G401.6 (cell line): Measurements from ENCODE around the gene PAF1.

Source experiments
- FAIRE-seq: peaks from 2 replicates; lab custom pipeline; 2012; peaks lifted over from hg19 to GRCh38; lab: Jason Lieb, UNC

PAF1 gene

DNA sequence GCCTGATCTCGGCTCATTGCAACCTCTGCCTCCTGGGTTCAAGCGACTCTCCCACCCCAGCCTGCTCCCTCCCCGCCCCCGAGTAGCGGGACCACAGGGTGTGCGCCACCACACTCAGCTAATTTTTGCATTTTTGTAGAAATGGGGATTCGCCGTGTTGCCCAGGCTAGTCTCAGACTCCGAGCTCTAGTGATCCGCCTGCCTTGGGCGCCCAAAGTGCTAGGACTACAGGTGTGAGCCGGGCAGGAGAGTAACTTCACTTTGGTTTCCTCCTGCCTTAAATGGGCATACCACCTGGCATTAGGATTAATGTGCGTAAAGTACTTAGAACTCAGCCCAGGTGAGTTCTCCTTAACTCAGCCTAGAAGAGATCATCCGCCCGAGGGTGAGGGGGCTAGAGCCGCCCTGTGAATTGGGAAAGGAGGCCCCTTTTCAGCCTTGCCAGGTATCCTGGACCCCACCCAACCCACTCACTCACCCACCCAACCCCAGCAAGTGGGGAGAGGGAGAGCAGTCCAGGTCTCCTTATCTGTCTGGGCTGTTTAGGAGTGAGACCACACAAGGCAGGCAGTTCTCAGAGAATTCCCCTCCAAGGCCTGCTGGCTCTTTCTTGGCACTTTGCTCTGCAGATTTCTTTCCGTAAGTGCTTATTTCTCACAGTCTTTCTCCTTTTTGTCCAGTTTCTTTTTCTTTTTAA lies 14.5 kb upstream of the PAF1 start:
- no peak for FAIRE-seq

DNA sequence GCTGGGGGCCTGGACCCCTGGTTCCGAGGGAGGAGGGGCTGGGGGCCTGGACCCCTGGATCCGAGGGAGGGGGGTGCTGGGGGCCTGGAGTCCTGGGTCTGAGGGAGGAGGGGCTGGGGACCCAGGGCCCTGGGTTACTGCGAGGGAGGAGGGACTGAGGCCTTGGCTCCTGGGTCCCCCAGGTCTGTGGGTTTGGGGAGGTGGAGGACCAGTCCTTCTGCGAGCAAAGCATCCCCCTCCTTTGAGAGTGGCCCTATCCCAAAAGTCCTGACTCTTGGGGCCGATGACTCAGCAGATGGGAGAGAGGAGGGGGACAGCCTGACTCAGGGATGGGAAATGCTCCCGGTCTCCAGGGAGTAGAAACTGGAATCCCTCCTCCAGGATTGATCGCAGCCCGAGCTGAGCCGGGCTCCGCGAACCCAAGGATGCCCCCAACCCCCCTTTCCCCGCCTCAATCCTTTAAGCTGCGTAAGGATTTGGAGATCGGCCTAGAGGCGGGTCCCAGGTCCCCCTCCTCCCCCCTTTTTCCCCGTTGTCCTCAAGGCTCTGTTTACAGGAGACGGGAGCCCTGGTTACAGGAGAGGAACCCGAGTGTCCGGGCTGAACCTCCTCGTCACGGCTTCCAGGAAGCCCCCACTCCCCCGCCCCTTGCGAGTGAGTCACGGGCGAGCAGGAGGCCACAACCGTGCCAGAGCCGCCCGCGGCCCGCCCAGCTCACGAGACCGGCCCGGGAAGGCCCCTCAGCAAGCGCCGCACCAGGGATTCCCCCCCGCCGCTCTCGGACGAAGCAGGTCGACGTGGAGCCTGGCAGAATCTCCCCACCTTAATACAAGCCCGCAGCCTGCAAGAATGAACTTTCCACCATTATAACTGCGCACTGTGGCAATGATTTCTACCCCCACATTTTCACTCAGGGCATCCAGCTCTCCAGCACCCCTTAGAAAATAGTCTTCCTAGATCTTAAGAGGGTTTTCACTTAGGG lies 12.7 kb upstream of the PAF1 start:
- peak; percentile 81 for FAIRE-seq

DNA sequence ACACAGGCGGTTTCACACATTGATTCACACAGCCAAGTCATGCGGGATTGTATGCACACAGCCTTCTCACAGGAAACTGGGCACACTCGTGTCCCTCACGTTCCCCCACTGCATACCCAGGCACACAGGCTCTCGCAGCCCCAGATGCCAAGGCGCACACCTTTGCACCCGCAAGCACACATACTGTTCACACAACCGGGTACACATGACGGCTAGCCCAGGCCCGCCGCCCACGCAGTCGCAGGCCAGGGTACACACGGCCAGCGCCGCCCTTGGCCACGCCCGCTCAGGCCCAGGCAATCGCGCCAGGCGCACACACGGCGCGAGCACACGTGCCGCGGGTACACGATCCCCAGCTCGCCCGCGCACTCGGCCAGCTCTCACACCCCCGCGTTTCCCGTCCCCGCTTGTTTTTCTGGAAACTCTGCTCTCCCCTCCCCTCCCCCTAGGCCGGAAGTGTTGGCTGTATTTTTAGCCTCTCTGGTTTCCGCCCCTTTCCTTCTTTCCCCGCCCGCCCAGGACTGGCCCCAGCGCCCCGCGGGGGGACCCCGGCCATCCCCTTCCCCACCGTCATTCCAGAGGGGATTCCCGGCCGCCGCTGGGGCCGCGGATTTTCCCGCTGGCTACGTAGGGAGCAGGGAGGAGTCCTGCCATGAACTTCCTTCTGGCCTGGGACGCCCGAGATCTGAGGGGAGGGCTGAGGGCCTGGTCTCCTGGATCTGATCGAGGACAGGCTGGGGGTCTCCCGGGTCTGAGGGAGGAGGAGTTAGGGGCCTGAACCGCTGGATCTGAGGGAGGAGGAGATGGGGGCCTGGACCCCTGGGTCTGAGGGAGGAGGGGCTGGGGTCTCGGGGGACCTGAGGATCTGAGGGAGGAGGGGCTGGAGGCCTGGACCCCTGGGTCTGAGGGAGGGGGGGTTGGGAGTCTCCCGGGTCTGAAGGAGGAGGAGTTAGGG lies 11.7 kb upstream of the PAF1 start:
- no peak for FAIRE-seq

DNA sequence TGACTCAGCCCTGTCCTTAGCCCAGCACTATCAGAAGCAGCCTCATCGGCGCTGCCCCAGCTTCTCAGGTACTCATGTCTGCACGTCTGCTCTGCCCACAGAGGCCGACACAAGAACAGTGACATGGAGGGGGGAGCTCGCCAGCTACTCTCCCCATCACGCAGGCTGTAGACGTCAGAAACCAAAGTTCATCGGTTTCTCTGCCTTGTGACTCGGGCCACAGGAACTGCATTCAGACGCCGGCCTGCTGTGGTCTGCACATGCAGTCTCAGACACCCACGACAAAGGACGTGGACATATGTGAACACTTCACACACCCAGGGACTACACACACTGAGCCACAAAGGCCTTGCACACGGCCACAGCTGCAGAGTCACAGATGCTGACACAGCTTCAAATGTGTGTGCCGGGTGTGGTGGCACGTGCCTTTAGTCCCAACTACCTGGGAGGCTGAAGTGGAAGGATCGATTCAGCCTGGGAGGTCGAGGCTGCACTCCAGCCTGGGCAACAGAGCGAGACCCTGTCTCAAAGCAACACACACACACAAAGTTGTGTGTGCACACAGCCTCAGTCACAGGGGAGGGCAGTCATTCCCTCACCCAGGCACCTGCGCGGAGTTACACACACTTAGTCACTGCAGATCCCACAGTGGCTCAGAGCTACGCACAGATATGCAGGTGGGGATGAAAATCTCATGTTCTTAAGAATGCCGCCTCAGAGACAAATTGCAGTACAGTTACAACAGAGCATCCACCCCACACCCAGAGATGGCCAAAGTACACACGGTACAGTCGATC lies 10.8 kb upstream of the PAF1 start:
- no peak for FAIRE-seq

DNA sequence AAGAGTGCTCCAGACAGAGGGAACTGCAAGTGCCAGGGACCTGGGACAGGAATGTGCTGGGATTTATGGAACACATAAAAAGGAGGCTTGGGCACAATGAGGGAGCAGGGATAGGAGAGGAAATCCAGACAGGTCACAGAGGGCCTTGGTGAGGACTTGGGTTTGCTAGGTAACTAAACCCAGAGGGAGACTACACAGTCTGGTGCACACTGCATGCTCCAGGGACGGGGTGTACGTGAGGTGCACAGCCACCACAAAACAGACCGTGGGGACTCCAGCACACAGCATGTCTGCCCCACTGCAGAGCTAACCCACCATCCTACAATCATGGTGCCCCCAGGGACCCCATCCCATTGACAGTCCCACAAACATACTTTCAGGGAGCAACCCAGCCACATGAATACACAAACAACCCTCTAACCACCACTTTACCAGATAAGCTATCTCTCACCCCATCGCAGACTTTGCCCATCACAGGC lies 10.2 kb upstream of the PAF1 start:
- FAIRE-seq: no peak

DNA sequence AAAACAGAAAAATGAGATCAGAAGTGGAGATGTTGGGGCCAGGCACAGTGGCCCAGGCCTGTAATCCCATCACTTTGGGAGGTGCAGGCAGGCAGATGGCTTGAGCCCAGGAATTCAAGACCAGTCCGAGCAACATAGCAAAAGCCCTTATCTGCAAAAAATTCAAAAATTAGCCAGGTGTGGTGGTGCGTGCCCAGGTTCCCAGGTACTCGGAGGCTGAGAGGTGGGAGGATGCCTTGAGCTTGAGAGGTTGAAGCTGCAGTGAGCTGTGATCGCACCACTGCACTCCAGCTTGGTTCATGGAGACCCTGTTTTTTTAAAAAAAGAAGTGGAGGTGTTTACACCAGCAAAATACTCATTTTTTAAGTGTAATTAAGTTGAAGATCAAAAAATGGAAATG lies 9.2 kb upstream of the PAF1 start:
- no peak for FAIRE-seq

DNA sequence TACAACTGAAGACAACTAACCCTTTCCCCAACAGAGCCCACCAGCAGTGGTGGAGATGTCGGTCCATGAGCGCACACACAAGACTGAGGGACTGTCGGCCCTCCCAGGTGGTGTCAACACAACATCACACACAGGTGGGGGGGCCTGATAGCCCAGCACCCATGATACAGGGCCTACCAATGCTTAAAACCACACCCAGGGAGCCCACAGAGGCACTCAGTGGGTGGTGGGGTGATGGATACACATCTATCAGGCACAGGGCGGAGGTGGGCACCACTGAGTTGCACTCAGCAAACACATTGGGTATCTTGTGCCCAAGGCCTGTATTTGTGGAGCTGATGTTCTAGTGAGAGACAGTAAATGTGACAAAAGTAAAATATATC lies 8.8 kb upstream of the PAF1 start:
- no peak for FAIRE-seq

DNA sequence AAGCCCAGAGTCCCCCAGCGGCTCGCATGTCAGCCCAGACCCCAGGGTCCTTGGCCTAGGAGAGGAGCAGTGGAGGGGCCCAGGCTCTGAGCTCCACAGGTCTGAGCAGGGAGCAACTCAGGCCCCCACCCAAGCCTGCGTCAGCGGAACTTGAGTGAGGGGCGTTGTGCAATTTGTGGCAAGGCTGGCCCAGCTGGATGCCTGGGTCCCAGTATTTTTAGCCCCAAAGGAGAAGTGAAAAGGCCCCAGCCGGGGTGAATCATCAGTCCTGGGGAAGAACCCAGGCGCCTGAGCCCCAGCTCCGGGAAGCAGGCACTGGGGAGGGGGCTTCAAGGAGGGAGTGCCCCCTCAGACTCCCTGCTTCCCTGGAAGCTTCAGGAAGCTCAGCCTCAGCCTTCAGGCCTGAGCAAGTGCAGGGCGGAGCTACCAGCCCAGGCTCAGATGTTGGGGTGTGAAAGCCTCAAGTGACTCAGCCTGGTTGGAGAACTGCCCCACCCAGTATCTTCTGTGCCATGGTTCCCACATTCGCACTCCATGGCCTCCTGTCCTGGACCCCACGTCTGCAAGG lies 7.5 kb upstream of the PAF1 start:
- FAIRE-seq: no peak

DNA sequence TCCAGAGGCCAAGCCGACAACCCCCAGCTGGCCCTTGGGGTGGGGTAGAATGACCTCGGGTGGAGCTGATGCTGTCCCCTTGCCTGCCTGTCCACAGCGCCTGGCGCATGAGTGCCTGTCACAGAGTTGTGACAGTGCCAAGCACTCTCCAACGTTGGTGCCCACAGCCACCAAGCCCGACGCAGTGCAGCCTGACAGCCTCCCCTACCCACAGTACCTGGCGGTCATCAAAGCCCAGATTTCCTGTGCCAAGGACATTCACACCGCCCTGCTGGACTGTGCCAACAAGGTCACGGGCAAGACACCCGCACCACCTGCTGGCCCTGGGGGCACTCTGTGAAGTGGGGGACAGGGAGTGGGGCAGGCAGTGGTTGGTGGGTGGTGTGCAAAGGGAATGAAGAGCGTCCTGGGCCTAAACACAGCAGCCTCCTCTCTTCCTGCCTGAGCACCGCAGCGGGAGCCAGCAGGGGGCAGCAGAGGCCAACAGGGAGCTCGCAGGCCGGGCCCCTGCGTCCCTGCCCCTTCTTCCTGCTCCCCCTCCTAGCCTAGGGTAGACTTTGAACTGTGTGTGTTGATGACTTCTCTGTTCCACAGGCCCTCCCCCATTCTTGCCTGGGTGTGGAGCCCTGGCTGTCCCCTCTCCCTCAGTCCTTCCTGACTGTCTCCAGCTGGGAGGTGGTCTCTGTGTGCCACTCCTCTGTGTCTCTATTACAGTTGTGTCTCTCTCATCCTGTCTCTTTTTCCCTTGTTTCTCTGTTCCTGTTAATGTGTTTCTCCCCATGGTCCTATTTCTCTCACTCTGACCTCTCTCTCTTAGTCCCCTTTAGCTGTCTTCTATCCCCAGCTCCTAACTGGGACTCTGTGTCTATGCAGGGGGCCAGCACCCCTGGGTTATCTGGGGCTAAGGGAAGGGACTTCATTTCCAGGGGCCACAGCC lies 6.7 kb upstream of the PAF1 start:
- no peak for FAIRE-seq

DNA sequence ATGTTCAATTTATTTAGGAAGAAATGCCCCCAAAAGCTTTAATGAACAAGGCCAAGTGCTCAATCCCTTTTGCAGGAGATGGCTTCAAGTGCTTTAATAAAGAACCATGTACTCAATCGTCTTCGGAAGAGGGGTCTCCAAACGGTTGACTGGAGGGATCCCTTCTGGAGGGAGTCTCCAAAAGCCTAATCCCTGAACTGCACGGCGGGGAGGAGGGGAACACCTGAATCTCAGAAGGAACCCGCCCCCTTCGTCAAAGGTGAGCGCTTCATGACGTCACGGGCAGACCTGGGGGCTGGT lies 505 bp downstream of the PAF1 start:
- no peak for FAIRE-seq

DNA sequence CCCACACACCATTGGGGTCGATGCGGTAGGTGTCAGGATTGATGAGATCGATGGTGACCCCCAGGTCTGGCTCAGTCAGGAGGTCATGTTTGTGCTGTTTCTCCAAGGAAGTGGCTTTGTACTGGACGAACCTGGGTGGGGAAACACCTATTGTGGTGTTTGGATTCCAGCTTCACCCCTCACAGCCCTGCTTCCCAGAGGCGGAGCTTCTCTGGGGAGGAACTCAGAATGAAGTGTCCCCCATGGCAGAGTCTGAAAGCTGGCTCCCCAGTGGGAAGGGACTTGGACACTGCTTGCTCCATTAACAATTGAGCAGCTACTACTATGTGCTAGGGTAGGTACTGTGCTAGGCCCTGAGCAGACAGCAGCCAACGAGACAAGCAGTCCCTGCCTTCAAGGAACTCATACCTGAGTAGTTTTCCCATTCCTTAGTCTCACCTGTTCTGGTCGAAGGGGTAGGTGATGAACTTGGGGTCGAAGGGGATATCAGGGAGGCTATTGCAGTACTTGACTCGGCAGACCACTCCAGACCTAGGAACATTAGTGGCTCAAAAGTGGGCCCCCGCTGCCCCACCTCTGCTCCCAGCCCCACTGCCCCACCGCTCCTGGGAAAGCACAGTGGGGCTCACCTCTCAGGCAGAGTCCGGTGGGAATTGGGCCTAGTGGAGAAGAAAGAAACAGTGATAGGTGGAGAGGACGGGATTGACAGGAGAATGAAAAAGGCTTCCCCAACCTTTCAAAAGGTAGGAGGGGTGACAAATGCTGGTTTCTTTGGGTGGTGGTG lies 1.1 kb downstream of the PAF1 start:
- FAIRE-seq: no peak

DNA sequence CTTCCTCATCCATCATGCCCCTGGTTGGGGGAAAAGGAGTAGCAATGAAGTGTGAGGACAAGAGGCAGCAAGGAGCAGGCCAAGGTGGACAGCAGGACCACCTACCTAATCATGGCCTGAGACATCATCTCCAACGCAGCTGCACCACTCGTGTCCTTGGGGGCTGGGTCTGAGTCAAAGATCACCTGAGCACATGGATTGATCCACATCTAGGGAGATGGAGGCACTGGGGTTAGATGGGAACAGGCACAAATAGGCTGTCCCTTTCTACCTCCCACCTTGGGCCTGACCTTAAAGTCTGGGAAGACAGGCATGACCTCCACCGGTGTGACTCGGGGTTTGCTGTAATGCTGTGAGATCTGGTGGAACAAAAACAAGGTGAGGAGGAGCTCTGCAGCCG lies 2.2 kb downstream of the PAF1 start:
- FAIRE-seq: no peak

DNA sequence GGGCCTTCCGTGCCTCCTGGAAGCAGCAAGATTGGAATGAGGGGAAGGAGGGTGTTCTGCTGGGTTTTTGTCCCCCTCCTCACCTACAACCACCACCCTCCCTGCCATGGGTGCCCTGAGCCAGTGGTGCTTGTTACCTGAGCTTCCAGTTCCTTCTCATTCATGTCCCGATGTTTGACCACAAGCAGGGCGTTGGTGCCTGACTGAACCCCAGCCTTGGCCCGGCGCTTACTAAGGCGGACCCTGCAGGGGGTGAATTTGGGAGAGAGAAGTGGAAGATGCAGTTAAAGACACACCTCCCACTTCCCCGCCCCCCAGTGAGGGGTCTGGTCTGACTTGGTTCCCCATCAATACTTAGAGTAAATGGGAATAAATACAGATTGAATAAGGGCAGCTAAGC lies 4.3 kb downstream of the PAF1 start:
- FAIRE-seq: no peak

DNA sequence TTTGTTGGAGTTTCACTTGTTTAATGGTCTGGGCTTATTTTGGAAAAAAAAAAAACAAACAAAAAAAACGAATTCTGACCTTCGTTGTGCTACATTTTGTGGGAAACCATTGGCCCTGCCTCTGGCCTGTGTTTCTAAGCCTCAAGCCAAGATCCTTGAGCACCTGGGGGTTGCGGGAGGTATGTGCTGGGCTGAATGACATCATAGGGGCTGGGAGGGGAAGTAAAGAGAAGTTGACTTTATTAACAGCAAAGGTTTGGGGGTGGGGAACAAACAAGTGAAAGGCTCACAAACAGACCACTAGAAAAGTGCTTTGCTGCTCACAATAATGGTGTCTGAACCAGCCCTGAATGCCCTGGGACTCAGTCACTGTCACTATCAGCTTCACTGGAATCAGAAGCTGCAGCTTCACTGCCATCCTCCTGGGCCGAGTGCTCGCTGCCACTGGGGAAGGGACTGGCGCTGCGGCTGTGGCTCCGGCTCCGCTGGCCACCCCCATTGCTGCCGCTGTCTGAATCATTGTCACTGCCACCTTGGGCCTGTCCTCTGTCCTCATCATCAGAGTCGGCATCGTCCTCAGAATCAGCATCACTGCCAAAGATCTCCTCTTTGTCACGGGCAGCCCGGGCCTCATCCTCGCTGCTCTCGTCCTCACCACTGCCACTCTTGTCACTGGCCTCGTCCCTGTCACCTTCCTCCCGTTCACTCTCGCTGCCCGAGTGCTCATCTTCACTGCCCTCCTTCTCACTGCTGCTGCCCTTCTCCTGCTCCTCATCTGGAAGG lies 5.1 kb downstream of the PAF1 start:
- FAIRE-seq: no peak

DNA sequence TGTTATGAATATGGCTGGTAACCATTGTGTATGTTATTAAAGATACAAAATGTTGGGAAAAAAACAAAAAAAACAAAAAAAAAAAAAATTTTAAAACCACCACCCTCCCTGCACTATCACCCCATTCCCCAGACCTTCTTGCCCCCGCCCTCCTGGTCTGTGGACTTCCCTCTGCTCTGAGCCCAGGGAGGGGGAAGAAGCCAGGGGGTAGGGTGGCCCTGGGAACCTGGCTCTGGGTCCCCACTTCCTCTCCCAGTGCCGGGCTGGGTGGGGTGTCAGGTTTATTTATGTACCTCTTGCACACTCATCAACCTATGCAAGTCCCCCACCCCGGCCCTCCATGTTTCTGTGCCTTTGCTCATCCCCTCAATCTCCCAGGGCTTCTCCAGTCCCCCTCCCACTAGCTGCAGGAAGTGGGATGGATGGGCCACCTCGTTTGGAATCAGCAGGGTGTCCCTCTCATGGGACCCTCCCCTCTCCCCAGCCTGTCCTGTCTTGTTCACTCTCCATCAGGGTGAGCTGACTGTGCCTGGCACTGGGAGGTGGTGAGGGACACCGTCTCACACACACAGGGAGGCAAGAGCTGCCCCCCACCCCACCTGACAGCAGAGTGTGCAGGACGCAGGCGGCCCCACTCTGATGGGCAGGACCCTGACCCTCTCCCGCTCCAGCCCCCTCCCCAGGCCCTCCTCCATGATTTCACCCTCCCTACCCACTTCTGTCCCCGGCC lies 5.9 kb downstream of the PAF1 start:
- FAIRE-seq: no peak

DNA sequence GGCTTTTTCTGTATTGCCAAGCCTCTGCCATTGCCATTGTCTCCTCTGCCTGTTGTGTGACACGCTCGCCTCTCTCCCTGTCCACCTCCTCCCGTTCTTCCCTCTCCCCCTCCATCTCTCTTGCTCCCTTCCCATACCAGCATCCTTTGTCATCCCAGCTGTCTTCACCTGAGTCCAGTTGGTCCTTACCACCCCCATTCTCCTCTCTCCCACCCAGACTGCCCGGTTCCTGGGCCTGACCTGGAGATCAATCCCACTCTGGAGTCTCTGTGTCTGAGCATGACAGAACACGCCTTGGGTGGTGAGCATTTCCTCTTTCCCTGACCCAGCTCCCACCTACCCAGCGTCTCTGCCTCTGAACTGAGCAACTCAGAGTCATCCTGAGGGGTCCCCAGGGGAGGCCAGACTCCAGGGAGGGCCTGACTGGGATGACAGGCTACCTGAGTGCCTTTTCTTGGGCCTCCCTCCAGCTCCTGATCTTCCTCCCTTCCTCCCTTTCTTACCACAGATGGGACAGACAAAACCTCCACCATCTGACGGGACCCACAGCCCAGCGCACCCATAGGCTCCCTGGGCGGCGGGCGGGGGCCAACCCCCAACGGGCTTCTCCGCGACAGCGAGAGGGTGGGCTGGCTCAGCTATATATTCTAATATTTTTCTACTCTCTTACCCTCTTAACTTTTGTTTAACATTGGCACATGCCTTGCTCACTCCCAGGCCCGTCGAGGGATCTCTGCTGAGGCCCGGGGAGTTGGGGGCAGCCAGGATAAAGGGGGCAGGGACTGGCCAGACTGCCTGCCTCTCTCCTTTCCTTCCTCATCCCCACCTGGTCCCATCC lies 7.7 kb downstream of the PAF1 start:
- no peak for FAIRE-seq
